Measurements from ENCODE around the gene CYTH3. TPM values are rescaled to one million over a fixed set of nuclear protein-coding genes. Genes with fewer than 3 reads are reported as not detected.

Gene CYTH3
- total RNA-seq, 2 donors from 2014 or later, result 12.3 to 37.7 TPM

DNA sequence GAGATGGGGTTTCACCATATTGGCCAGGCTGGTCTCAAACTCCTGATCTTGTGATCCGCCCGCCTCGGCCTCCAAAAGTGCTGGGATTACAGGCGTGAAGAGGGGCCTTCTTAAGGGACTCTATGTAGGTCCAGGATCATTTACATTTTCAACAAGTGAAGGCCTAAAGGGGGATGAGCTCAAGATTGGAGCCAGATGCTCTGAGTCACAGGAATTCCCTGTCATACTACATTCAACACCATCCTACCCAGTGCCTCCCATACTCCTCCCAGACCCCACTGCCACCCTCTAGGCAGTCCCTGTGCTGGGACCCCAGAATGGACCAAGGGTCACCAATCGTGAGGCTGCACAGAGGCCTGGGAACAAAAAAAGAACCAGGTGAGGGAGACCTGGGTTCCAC lies 29.9 kb downstream of the CYTH3 start:
- Histone ChIP-seq H3K27ac (no peak overlapping the region), H3K9me3 (no peaks in the 10 kb centered on the region), H3K36me3 (no peaks in the 10 kb centered on the region), H3K4me1 (replicated peaks) (no peaks in the 10 kb centered on the region), H3K4me3 (no peak overlapping the region), H3K27me3 (replicated peaks; ENCODE audit: insufficient read depth) (no peaks in the 10 kb centered on the region)
- DNase-seq (ENCODE audit: low spot score), result no peak
- 97% methylated on average over 5 of the region's 5 CpGs for WGBS
- intact Hi-C loops (cut with DNase I), result no loop called here
- TF ChIP-seq POLR2AphosphoS5 (IDR thresholded peaks at IDR 0.05) (no peak), POLR2A (IDR thresholded peaks at IDR 0.05) (no peak)
- TF ChIP-seq, protein P1, sequence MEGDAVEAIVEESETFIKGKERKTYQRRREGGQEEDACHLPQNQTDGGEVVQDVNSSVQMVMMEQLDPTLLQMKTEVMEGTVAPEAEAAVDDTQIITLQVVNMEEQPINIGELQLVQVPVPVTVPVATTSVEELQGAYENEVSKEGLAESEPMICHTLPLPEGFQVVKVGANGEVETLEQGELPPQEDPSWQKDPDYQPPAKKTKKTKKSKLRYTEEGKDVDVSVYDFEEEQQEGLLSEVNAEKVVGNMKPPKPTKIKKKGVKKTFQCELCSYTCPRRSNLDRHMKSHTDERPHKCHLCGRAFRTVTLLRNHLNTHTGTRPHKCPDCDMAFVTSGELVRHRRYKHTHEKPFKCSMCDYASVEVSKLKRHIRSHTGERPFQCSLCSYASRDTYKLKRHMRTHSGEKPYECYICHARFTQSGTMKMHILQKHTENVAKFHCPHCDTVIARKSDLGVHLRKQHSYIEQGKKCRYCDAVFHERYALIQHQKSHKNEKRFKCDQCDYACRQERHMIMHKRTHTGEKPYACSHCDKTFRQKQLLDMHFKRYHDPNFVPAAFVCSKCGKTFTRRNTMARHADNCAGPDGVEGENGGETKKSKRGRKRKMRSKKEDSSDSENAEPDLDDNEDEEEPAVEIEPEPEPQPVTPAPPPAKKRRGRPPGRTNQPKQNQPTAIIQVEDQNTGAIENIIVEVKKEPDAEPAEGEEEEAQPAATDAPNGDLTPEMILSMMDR (IDR thresholded peaks at IDR 0.05), result no peak

DNA sequence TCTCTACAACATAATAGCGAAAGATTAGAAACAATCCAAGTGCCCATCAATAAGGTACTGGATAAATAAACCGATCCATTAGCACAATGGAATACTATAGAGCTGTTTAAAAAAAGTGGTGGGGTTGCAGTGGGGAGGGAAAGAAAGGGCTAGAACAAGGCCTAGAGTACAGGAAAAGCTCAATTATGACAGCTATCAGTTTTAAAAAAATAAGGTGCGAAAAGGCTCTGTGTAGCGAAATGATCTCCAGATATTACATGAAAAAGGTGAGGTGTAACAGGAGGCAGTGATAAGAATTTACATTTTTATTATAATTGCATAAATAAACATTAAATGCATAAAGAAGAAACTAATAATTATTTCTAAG lies 30.8 kb downstream of the CYTH3 start:
- no peaks in the 10 kb centered on the region for H3K4me1 ChIP-seq (replicated peaks)
- intact Hi-C loops (cut with DNase I), result no loop called here

DNA sequence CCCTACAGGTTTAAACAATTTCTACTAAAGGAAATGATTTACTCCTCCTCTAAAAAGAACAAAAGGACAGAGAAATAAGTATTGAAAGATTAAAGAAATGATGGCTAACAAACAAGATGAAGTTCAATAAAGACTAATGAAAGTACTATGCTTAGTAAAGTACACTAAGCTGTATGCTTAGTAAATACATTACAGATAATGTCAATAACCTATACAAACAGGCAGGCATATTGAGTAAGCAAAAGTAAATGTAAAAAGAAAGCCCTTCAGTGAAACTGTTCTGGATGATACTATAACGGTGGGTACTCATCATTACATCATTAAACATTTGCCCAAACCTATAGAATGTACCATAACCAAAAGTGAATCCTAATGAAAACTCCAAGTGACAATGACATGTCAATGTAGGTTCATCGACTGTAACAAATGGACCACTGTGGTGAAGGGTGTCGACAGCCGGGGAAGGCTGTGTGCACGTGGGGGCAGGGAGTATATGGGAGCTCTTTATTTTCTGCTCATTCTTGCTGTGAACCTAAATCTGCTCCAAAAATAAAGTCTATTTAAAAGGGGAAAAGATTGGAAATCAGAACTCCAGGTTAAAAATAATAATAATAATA lies 34.0 kb downstream of the CYTH3 start:
- H3K9me3 ChIP-seq, result no peaks in the 10 kb centered on the region
- H3K4me3 ChIP-seq, result no peak overlapping the region
- no peaks in the 10 kb centered on the region for H3K36me3 ChIP-seq
- 70% methylated on average over 5 of the region's 5 CpGs for WGBS
- no peaks in the 10 kb centered on the region for H3K4me1 ChIP-seq (replicated peaks)
- no peak overlapping the region for H3K27ac ChIP-seq
- no peaks in the 10 kb centered on the region for H3K27me3 ChIP-seq (replicated peaks; ENCODE audit: insufficient read depth)
- no peak for DNase-seq (ENCODE audit: low spot score)
- intact Hi-C loops (cut with DNase I), result no loop called here
- TF ChIP-seq POLR2AphosphoS5 (IDR thresholded peaks at IDR 0.05), result no peak
- TF ChIP-seq POLR2A (IDR thresholded peaks at IDR 0.05), result no peak
- TF ChIP-seq, protein P1 (IDR thresholded peaks at IDR 0.05), result no peak

More for the DNA sequence above, 30.8 kb downstream of the CYTH3 start:
- 95% methylated on average over 4 of the region's 4 CpGs for WGBS
- no peaks in the 10 kb centered on the region for H3K36me3 ChIP-seq
- H3K9me3 ChIP-seq, result no peaks in the 10 kb centered on the region
- no peak for DNase-seq (ENCODE audit: low spot score)
- H3K4me3 ChIP-seq, result no peak overlapping the region
- no peak overlapping the region for H3K27ac ChIP-seq
- TF ChIP-seq, protein P1 (IDR thresholded peaks at IDR 0.05), result no peak
- TF ChIP-seq POLR2AphosphoS5 (IDR thresholded peaks at IDR 0.05), result no peak
- H3K27me3 ChIP-seq (replicated peaks; ENCODE audit: insufficient read depth), result no peaks in the 10 kb centered on the region

DNA sequence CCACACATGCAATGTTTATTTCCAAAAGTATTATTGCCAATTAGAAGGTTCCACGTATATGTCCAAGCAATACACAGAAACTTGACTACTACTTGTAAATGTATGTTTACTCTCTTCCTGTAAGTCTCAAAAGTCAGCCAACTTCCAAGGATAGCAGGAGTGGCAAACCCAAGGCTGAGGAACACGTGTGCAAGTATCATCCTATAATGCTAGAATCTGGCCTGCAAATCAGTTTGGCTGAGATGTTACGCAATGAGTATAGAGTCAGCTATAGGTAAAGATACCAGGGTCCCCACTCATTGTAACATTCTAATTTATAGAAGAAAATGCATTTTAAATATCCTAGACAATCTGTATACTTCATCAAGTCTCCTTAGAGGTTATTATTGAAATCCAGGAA lies 34.7 kb downstream of the CYTH3 start:
- Histone ChIP-seq H3K36me3 (no peaks in the 10 kb centered on the region), H3K27ac (no peak overlapping the region), H3K9me3 (no peaks in the 10 kb centered on the region), H3K4me1 (replicated peaks) (no peaks in the 10 kb centered on the region), H3K4me3 (no peak overlapping the region), H3K27me3 (replicated peaks; ENCODE audit: insufficient read depth) (no peaks in the 10 kb centered on the region)
- no peak for DNase-seq (ENCODE audit: low spot score)
- 67% methylated on average over 3 of the region's 3 CpGs for WGBS
- intact Hi-C loops (cut with DNase I), result no loop called here
- no peak for TF ChIP-seq POLR2AphosphoS5 (IDR thresholded peaks at IDR 0.05)
- no peak for TF ChIP-seq POLR2A (IDR thresholded peaks at IDR 0.05)
- TF ChIP-seq, protein P1 (IDR thresholded peaks at IDR 0.05), result no peak

DNA sequence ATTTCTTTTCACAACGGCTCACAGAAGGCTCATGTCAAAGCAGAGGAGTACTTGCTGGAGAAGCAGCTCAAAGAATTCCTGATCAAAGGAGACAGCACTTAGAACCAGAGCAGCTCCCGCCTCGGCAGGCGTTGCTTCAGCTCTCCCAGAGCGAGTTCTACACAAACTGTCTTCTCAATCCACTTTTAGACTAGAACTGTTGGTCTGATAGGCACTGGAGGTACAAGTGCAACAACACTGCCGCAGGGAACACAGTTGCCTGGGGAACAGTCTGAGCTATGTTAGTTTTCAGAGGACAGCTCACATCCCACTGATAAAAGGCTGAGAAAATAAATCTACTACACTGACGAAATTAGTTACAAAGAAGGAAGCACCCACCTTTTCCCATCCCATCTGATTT lies 35.4 kb downstream of the CYTH3 start:
- H3K4me3 ChIP-seq, result no peak overlapping the region
- H3K27me3 ChIP-seq (replicated peaks; ENCODE audit: insufficient read depth), result no peaks in the 10 kb centered on the region
- no peaks in the 10 kb centered on the region for H3K4me1 ChIP-seq (replicated peaks)
- intact Hi-C loops (cut with DNase I), result no loop called here
- H3K27ac ChIP-seq, result no peak overlapping the region
- TF ChIP-seq POLR2A (IDR thresholded peaks at IDR 0.05) (no peak), POLR2AphosphoS5 (IDR thresholded peaks at IDR 0.05) (no peak)
- TF ChIP-seq, protein P1 (IDR thresholded peaks at IDR 0.05), result no peak
- H3K9me3 ChIP-seq, result no peaks in the 10 kb centered on the region
- WGBS, result 94% methylated on average over 7 of the region's 7 CpGs
- no peak for DNase-seq (ENCODE audit: low spot score)
- no peaks in the 10 kb centered on the region for H3K36me3 ChIP-seq

Measured in prostate gland (tissue), 2 donors.